GM23338 (cell line): ENCODE measurements around the gene DLG5.

Source experiments
- CREB1 ChIP-seq: fragments of 250-450 bp; sonication (Bioruptor Pico); IDR thresholded peaks from 2 replicates; pipeline ENCODE4 v1.5.0; 2020; ENCODE audit warnings: low read depth, mild to moderate bottlenecking, moderate library complexity
- EZH2 ChIP-seq: fragments of 200-600 bp; sonication (generic); IDR thresholded peaks from one replicate; pipeline ENCODE4 v1.8.0; 2017; ENCODE audit warnings: antibody characterized with exemption, mild to moderate bottlenecking, low read depth; ENCODE audit not compliant: unreplicated experiment
- EZH2phosphoT487 ChIP-seq: fragments of 200-600 bp; sonication (generic); IDR thresholded peaks from one replicate; pipeline ENCODE4 v1.8.1; 2018; ENCODE audit warnings: antibody characterized with exemption; ENCODE audit not compliant: unreplicated experiment
- POLR2AphosphoS5 ChIP-seq: IDR thresholded peaks from 2 replicates; pipeline ENCODE4 v1.6.1; 2016; ENCODE audit warnings: antibody characterized with exemption, low read depth
- ZNF331 ChIP-seq: fragments of 250-450 bp; sonication (Bioruptor Pico); IDR thresholded peaks from 2 replicates; pipeline ENCODE4 v1.5.0; 2020; ENCODE audit warnings: low read depth, mild to moderate bottlenecking, moderate library complexity
- TF ChIP-seq, protein P1 (sequence below), 2 experiments: fragments of 200-600 bp in 1 of 2; sonication (generic) in 1 of 2; conservative IDR thresholded peaks; 2 replicates each; pipeline versions ENCODE4 v1.5.1 to v1.6.1; 2016 to 2017; ENCODE audit warnings: antibody characterized with exemption in 2 of 2, low read depth in 2 of 2, mild to moderate bottlenecking in 2 of 2, moderate library complexity in 1 of 2
- TF ChIP-seq, protein P2 (sequence below): IDR thresholded peaks from one replicate; pipeline ENCODE4 v1.6.1; 2018; ENCODE audit warnings: antibody characterized with exemption; ENCODE audit not compliant: unreplicated experiment
- TF ChIP-seq, protein P3 (sequence below): IDR thresholded peaks from 2 replicates; pipeline ENCODE4 v1.6.1; 2016; ENCODE audit warnings: antibody characterized with exemption

DNA sequence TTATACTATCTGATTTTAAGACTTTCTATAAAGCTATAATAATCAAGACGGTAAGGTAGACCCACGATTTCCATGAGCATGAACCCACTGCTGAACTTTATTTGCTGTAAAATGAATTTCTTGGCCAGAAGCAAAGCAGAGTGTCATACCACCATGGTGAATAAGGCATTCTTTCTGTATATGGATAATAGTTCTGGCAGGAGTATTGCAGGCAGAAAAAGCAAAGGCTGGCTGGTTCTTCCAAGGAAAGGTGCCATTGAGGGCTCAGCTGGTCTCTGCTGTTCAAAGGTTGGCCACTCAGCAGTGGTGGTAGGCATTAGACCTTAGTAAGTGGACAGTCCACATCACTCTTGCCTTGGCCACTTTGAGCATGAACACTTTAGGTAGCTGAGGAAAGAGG is 184.8 kb downstream of the DLG5 start:
- TF ChIP-seq, protein P1, sequence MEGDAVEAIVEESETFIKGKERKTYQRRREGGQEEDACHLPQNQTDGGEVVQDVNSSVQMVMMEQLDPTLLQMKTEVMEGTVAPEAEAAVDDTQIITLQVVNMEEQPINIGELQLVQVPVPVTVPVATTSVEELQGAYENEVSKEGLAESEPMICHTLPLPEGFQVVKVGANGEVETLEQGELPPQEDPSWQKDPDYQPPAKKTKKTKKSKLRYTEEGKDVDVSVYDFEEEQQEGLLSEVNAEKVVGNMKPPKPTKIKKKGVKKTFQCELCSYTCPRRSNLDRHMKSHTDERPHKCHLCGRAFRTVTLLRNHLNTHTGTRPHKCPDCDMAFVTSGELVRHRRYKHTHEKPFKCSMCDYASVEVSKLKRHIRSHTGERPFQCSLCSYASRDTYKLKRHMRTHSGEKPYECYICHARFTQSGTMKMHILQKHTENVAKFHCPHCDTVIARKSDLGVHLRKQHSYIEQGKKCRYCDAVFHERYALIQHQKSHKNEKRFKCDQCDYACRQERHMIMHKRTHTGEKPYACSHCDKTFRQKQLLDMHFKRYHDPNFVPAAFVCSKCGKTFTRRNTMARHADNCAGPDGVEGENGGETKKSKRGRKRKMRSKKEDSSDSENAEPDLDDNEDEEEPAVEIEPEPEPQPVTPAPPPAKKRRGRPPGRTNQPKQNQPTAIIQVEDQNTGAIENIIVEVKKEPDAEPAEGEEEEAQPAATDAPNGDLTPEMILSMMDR (conservative IDR thresholded peaks at IDR 0.05; ENCODE audit: low read depth in 2 of 2), result no peak
- TF ChIP-seq POLR2AphosphoS5 (no peak), EZH2 (no peak), CREB1 (no peak), EZH2phosphoT487 (no peak), ZNF331 (CRISPR knock-in tag) (no peak)
- TF ChIP-seq, protein P2, sequence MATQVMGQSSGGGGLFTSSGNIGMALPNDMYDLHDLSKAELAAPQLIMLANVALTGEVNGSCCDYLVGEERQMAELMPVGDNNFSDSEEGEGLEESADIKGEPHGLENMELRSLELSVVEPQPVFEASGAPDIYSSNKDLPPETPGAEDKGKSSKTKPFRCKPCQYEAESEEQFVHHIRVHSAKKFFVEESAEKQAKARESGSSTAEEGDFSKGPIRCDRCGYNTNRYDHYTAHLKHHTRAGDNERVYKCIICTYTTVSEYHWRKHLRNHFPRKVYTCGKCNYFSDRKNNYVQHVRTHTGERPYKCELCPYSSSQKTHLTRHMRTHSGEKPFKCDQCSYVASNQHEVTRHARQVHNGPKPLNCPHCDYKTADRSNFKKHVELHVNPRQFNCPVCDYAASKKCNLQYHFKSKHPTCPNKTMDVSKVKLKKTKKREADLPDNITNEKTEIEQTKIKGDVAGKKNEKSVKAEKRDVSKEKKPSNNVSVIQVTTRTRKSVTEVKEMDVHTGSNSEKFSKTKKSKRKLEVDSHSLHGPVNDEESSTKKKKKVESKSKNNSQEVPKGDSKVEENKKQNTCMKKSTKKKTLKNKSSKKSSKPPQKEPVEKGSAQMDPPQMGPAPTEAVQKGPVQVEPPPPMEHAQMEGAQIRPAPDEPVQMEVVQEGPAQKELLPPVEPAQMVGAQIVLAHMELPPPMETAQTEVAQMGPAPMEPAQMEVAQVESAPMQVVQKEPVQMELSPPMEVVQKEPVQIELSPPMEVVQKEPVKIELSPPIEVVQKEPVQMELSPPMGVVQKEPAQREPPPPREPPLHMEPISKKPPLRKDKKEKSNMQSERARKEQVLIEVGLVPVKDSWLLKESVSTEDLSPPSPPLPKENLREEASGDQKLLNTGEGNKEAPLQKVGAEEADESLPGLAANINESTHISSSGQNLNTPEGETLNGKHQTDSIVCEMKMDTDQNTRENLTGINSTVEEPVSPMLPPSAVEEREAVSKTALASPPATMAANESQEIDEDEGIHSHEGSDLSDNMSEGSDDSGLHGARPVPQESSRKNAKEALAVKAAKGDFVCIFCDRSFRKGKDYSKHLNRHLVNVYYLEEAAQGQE, result no peak
- TF ChIP-seq, protein P3, sequence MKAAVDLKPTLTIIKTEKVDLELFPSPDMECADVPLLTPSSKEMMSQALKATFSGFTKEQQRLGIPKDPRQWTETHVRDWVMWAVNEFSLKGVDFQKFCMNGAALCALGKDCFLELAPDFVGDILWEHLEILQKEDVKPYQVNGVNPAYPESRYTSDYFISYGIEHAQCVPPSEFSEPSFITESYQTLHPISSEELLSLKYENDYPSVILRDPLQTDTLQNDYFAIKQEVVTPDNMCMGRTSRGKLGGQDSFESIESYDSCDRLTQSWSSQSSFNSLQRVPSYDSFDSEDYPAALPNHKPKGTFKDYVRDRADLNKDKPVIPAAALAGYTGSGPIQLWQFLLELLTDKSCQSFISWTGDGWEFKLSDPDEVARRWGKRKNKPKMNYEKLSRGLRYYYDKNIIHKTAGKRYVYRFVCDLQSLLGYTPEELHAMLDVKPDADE, result no peak
